GM19467 (cell line): ENCODE results near the gene KLHL34.

Source experiments
- ATAC-seq: cut with Tn5 transposase; IDR thresholded peaks from one replicate; pipeline ENCODE4 v1.9.1; 2021; ENCODE audit warnings: mild to moderate bottlenecking, moderate library complexity; ENCODE audit not compliant: unreplicated experiment

Gene KLHL34

GRCh38 chrX:21658152-21658737 lies at the start of gene KLHL34:
TSS of gene KLHL34 (minus strand) at chrX:21658330. CDS start at chrX:21657788, 542 bp downstream.
- ATAC-seq = no peak

- no peak for ATAC-seq
Measured at GRCh38 chrX:21705225-21705624, 47.1 kb upstream of the KLHL34 start.

- ATAC-seq = no peak
Measured at GRCh38 chrX:21702725-21703124, 44.6 kb upstream of the KLHL34 start.

DNA sequence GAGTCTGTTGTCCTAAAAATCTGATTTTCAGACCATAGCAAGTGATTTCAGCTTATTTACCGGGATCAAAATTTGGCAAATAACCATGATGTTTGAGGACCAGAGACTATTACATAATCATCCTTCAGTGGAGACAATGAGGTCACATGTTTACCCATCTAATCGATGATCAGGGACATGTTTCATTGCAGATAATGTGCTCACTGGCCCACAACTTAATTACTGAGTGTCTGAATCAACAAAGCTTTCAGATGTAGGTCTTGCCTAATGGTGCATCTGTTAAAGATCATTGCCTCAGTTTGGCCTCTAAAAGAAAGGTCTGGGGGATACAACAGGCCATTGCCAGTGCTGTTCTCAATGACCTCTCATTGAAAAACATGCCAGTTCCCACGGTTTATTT lies 42.8 kb upstream of the KLHL34 start:
- ATAC-seq = no peak

GRCh38 chrX:21700275-21700674 lies 42.1 kb upstream of the KLHL34 start:
- no peak for ATAC-seq

DNA sequence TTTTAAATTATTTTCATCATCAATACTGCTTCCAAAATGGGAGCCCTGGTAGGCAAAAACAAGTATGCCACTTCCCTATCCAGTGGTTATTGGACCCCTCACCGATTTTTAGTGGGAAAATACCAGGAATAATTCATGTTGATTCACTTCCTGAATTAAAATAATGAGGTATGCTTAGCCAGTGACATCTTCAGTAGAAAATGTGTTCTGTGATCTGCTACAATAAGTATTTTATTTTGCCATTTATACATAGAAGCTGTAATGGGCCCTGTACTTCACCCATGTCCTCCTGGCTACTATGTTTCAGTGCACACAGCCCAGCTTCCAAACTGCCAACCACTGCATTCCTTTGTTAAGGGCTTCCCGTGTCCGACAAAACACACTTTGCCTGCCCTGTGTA lies 41.0 kb upstream of the KLHL34 start:
- ATAC-seq = no peak

GRCh38 chrX:21698272-21698671 lies 40.1 kb upstream of the KLHL34 start:
- ATAC-seq = no peak

GRCh38 chrX:21691512-21692018 lies 33.4 kb upstream of the KLHL34 start:
- ATAC-seq = no peak

DNA sequence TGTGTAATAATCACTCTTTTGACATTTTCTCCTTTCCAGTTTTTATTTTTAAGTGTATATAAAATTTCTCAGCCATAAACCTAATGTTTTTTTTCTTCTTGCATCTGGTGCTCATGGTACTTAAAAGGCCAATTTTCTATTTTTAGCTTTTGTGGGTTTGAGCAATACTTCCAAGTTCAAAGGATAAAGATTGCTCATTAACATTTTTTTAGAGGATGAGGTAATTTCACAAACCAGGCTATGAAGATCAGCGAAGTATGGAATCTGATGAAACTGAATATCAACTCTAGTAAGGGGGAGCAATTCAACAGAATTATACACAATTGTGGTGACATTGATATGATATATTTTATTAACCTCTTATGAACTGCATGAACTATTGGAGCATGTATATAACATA lies 25.8 kb upstream of the KLHL34 start:
- ATAC-seq = no peak

- no peak for ATAC-seq
Measured at GRCh38 chrX:21678048-21678612, 20.0 kb upstream of the KLHL34 start.

GRCh38 chrX:21675931-21676330 lies 17.8 kb upstream of the KLHL34 start:
- no peak for ATAC-seq

DNA sequence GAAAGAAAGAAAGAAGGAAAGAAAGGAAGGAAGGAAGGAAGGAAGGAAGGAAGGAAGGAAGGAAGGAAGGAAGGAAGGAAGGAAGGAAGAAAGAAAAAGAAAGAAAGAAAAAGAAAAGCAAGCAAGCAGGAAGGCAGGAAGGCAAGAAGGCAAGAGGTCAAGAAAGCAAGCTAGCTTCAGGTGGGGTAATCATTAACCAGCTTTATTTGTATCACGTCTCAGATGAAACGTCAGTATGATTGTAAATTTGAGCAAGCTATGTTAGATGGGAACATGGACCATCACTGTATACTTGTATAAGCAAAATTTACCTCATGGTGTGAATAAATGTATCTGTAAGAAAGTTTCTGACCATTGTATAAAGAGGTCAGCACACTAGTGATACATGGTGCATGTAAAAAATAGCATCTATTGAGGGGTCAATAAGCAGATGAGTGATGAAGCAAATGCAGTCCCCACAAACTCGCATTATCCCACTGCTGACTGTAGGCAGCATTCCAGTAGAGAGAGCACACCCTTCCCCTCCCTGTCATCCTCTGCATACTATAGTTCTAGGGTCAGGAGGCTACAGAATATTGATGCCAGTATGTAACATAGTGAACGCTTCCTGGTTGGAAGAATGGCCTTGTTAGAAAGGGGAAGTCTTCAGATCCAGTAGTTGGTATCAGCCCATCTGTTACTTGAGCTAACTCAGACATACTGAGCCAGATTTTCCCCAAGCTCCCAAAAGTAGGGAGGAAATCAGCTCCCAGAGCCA lies 16.5 kb upstream of the KLHL34 start:
- ATAC-seq = no peak

GRCh38 chrX:21666679-21667078 lies 8.5 kb upstream of the KLHL34 start:
- no peak for ATAC-seq

DNA sequence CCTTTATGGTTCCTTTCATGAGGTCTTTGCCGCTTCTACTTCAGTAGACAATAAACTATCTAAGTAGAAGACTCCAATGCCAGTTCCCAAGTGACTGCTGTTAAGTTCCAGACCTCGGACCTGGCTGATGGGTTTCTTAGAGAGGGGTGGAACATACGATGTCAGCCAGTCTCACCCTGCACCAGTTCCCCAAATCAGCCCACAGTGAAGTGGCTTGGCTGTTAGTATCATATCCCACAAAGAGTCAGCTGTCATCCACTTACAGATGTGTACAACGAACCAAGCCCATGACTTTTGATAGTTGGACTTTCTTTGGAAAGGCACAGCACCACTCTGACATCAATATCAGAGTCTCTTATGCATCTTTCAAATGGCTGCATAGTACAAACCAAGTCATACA lies 8.1 kb upstream of the KLHL34 start:
- no peak for ATAC-seq

DNA sequence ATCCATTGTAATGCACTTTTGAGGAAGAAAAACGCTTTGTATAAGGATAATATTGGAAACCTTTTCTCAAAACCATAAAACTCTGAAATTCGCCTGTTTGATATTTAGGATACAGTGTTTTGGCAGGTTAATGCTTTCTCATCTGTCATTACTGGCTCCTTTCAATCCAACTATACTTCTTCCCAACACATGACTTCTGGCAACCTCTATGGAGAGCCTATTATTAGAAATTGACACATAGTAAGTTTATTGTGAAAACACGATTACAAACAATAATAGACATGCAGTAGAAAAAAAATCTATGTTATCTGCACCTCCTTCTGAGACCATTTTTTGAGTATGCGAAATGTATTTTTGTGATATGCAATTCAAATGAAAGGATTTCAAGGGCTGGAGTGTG lies 4.6 kb upstream of the KLHL34 start:
- ATAC-seq = no peak

GRCh38 chrX:21661316-21661715 lies 3.2 kb upstream of the KLHL34 start:
- ATAC-seq = no peak

- no peak for ATAC-seq
Measured at GRCh38 chrX:21660156-21660555, 2.0 kb upstream of the KLHL34 start.

GRCh38 chrX:21659320-21659719 lies 1.2 kb upstream of the KLHL34 start:
- no peak for ATAC-seq

- ATAC-seq = no peak
Measured at GRCh38 chrX:21658746-21659145, 616 bp upstream of the KLHL34 start.

DNA sequence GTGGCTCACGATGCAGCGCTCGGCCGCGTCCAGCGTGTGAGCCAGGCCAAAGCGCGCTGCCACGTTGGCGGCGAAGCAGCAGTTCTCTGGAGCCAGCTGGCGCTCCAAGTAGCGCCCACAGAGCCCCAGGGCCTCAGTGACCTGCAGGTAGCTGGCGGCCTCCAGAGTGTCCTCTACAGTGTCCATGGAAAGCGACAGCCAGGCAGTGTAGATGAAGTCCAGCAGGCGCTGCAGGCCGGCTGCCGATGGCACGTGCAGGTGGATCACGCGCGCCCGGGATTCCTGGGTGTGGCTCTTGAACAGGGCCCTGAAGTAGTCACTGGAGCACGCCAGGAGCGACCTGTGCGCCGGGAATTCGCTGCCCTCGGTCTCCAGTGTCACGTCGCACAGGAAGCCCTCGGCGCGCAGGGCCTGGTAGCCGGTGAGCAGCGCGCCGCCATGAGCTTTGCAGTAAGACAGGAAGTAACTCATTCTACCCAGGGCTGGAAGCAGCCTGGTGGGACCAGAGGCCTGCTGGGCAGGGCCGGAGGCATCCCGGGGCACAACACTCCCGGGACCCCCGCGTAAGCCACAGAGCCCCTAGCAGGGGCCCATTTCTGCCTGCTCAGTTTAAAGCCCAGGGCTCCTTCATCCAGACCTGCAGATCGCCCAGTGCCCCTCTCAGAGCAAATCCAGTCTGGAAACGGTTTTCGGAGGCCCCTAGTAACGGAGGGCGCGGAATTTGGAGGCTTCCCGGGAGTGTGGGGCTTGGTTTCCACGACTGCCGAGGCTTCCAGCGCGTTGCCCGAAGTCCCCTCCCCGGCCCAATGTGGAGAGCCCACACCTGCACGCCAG lies 595 bp downstream of the KLHL34 start:
- ATAC-seq = no peak

GRCh38 chrX:21656587-21657317 lies 1.4 kb downstream of the KLHL34 start:
- no peak for ATAC-seq
